ENCODE data around the gene KRT13. TPM values are rescaled to one million over a fixed set of nuclear protein-coding genes. Genes with fewer than 3 reads are reported as not detected.

The KRT13 gene
- total RNA-seq, 1 donor from 2014 or later: not detected

GRCh38 chr17:41453066-41453465 lies 52.3 kb downstream of the KRT13 start:
- ATAC-seq (ENCODE audit: poor library complexity): no peak

GRCh38 chr17:41452281-41452680 lies 53.1 kb downstream of the KRT13 start:
- ATAC-seq (ENCODE audit: poor library complexity): no peak
- intact Hi-C loops (cut with DNase I): no loop called here
- no peak for DNase-seq

More at GRCh38 chr17:41453066-41453465, 52.3 kb downstream of the KRT13 start:
- intact Hi-C loops (cut with DNase I): no loop called here
- DNase-seq: no peak

- intact Hi-C loops (cut with DNase I): no loop called here
- DNase-seq (no peak), ATAC-seq (ENCODE audit: poor library complexity) (no peak)
Observed at GRCh38 chr17:41451154-41451728, 54.2 kb downstream of the KRT13 start.

Small RNAs within 50 kb of the gene (microRNA-seq; reads per million reads assigned to microRNA genes)
- not detected for gene MIR6510

Other genes with a start within 250 kb of the KRT13 start
- gene KRTAP9-6, start 240.2 kb downstream of the KRT13 start, total RNA-seq: not detected
- gene KRTAP9-7, start 229.9 kb downstream of the KRT13 start, total RNA-seq: not detected
- gene KRTAP29-1, start 202.8 kb downstream of the KRT13 start, total RNA-seq: not detected
- gene KRTAP16-1, start 196.3 kb downstream of the KRT13 start, total RNA-seq: not detected
- gene KRTAP17-1, start 189.9 kb downstream of the KRT13 start, total RNA-seq: not detected
- not detected for gene KRT33A, start 154.8 kb downstream of the KRT13 start, total RNA-seq
- not detected for gene KRT33B, start 135.8 kb downstream of the KRT13 start, total RNA-seq
- gene KRT34, start 123.3 kb downstream of the KRT13 start, total RNA-seq: not detected
- not detected for gene KRT31, start 108.0 kb downstream of the KRT13 start, total RNA-seq
- gene KRT37, start 81.0 kb downstream of the KRT13 start, total RNA-seq: not detected
- not detected for gene KRT38, start 64.6 kb downstream of the KRT13 start, total RNA-seq
- gene KRT32, start 38.2 kb downstream of the KRT13 start, total RNA-seq: not detected
- gene KRT35, start 24.5 kb downstream of the KRT13 start, total RNA-seq: not detected
- not detected for gene KRT36, start 15.7 kb downstream of the KRT13 start, total RNA-seq
- not detected for gene KRT15, start 13.3 kb upstream of the KRT13 start, total RNA-seq
- 0.46 TPM for gene KRT19, start 22.7 kb upstream of the KRT13 start, total RNA-seq
- not detected for gene KRT9, start 66.4 kb upstream of the KRT13 start, total RNA-seq
- not detected for gene KRT14, start 81.3 kb upstream of the KRT13 start, total RNA-seq
- not detected for gene KRT16, start 107.2 kb upstream of the KRT13 start, total RNA-seq
- gene KRT17, start 119.0 kb upstream of the KRT13 start, total RNA-seq: not detected
- gene EIF1, start 183.3 kb upstream of the KRT13 start, total RNA-seq: 1,143 TPM
- not detected for gene GAST, start 206.7 kb upstream of the KRT13 start, total RNA-seq
- gene HAP1, start 229.0 kb upstream of the KRT13 start, total RNA-seq: not detected